Epidermal melanocyte (primary cell): ENCODE data around the gene DDR2.

Source experiments
- DNase-seq: peaks from one replicate; pipeline ENCODE4 v3.0.0; 2011; ENCODE audit warnings: low spot score; ENCODE audit not compliant: insufficient read length

Gene DDR2

GRCh38 chr1:162671664-162672410 lies 39.6 kb downstream of the DDR2 start:
- DNase-seq: no peak

- no peak for DNase-seq
These were observed 40.5 kb downstream of the DDR2 start for GRCh38 chr1:162672622-162673260.

GRCh38 chr1:162674034-162674608 lies 41.9 kb downstream of the DDR2 start:
- DNase-seq: no peak

- no peak for DNase-seq
These were observed 43.8 kb downstream of the DDR2 start for GRCh38 chr1:162676087-162676486.

- peak; percentile 28 for DNase-seq
These were observed 44.5 kb downstream of the DDR2 start for GRCh38 chr1:162676750-162677149.

- no peak for DNase-seq
These were observed 45.5 kb downstream of the DDR2 start for GRCh38 chr1:162677607-162678371.

- DNase-seq: no peak
These were observed 46.2 kb downstream of the DDR2 start for GRCh38 chr1:162678439-162678838.

- DNase-seq: no peak
These were observed 47.0 kb downstream of the DDR2 start for GRCh38 chr1:162679298-162679697.

- DNase-seq: no peak
These were observed 48.3 kb downstream of the DDR2 start for GRCh38 chr1:162680419-162681121.

- no peak for DNase-seq
These were observed 48.8 kb downstream of the DDR2 start for GRCh38 chr1:162681122-162681436.

GRCh38 chr1:162682013-162682419 lies 49.8 kb downstream of the DDR2 start:
- no peak for DNase-seq

GRCh38 chr1:162687870-162688269 lies 55.6 kb downstream of the DDR2 start:
- no peak for DNase-seq

- no peak for DNase-seq
These were observed 56.3 kb downstream of the DDR2 start for GRCh38 chr1:162688521-162688920.

- no peak for DNase-seq
These were observed 56.7 kb downstream of the DDR2 start for GRCh38 chr1:162688931-162689330.

- DNase-seq: no peak
These were observed 57.7 kb downstream of the DDR2 start for GRCh38 chr1:162689745-162690671.

- DNase-seq: peak; percentile 63
These were observed 58.6 kb downstream of the DDR2 start for GRCh38 chr1:162690672-162691434.

GRCh38 chr1:162691999-162692575 lies 59.8 kb downstream of the DDR2 start:
- DNase-seq: no peak

- DNase-seq: no peak
These were observed 62.6 kb downstream of the DDR2 start for GRCh38 chr1:162694911-162695310.

GRCh38 chr1:162695687-162696086 lies 63.4 kb downstream of the DDR2 start:
- no peak for DNase-seq
